Lung (tissue), 12 donors: ENCODE measurements around the gene PTPRN2. TPM values are rescaled to one million over a fixed set of nuclear protein-coding genes. Genes with fewer than 3 reads are reported as not detected.

Experiments
- ATAC-seq: fragments of 200-7000 bp; cut with Tn5 transposase; one replicate; pipeline ENCODE4 v1.9.1; 2020; ENCODE audit warnings: moderate number of reproducible peaks; ENCODE audit not compliant: insufficient read depth, low FRiP score
- DNase-seq, 3 donors: peaks; one replicate each; pipeline ENCODE4 v3.0.0-alpha.2; 2013 to 2017
- H3K27ac ChIP-seq, 2 donors: one replicate each; pipeline ENCODE4 v1.5.1; 2013; ENCODE audit warnings: mild to moderate bottlenecking in 2 of 2, moderate library complexity in 2 of 2, control low read depth in 1 of 2, inconsistent platforms in 1 of 2, low read depth in 1 of 2, low read length in 1 of 2
- H3K27me3 ChIP-seq, 3 donors: one replicate each; pipeline ENCODE4 v1.5.1; 2013; ENCODE audit warnings: low read length in 2 of 3; ENCODE audit not compliant: control insufficient read depth in 3 of 3, insufficient read depth in 3 of 3
- H3K36me3 ChIP-seq, 4 donors: one replicate each; pipeline ENCODE4 v1.5.1; 2013; ENCODE audit warnings: low read length in 4 of 4, mild to moderate bottlenecking in 1 of 4, moderate library complexity in 1 of 4; ENCODE audit not compliant: control insufficient read depth in 4 of 4, insufficient read depth in 4 of 4
- H3K4me1 ChIP-seq, 5 donors: one replicate each; pipeline ENCODE4 v1.5.1; 2013; ENCODE audit warnings: low read length in 5 of 5, mild to moderate bottlenecking in 2 of 5, moderate library complexity in 1 of 5; ENCODE audit not compliant: control insufficient read depth in 5 of 5, insufficient read depth in 5 of 5
- H3K4me3 ChIP-seq: one replicate; pipeline ENCODE4 v1.5.1; 2013; ENCODE audit warnings: mild to moderate bottlenecking, control low read depth, moderate library complexity
- H3K9ac ChIP-seq, 2 donors: one replicate each; pipeline ENCODE4 v1.5.1; 2013; ENCODE audit warnings: low read length in 2 of 2, control low read depth in 1 of 2; ENCODE audit not compliant: insufficient read depth in 1 of 2
- H3K9me3 ChIP-seq, 4 donors: one replicate each; pipeline ENCODE4 v1.5.1; 2013; ENCODE audit warnings: low read length in 3 of 4, mild to moderate bottlenecking in 1 of 4, moderate library complexity in 1 of 4; ENCODE audit not compliant: control insufficient read depth in 4 of 4, insufficient read depth in 3 of 4
- CTCF ChIP-seq: IDR thresholded peaks from 2 replicates; pipeline ENCODE4 v1.5.1; 2012; ENCODE audit warnings: mild to moderate bottlenecking; ENCODE audit errors: control extremely low read depth, extremely low read depth
- WGBS, 2 donors: extraction: QIAGEN DNeasy Blood & Tissue Kit; methylation state at CpG; one replicate each; pipeline ENCODE4 v1.1.7; 2013; 5-methylcytosine and 5-hydroxymethylcytosine counted together
- polyA plus RNA-seq, 2 donors: library from polyadenylated mRNA; stranded (reverse); fragments of 200-250 nt; gene quantifications; one replicate each; pipeline ENCODE4 v1.2.1, GENCODE V29; 2013
- total RNA-seq, 2 donors: library from RNA; depleted of rRNA in 1 of 2; stranded (reverse); fragments of >200 nt in 1 of 2; gene quantifications; one replicate each; pipeline ENCODE4 v1.2.1, GENCODE V29; 2014 to 2021
- donor health status: control.
- donor health status: control.
- donor health status: Bipolar disorder and iron deficiency.
- donor health status: healthy.
- donor health status: DM: yes; HTN: yes; CAD: no.

PTPRN2 gene
- total and polyA plus RNA-seq, 4 donors = 2.1 to 7.4 (median 4.4) TPM

GRCh38 chr7:157929671-157930070, 658.0 kb downstream of the PTPRN2 start:
- DNase-seq (no peak), ATAC-seq (no peak)
- 85 to 94% methylated on average over 16 of the region's 16 CpGs for WGBS, 2 donors
- Histone ChIP-seq H3K27me3 (no peaks in the 10 kb centered on the region), H3K4me1 (no peaks in the 10 kb centered on the region), H3K9me3 (peaks cover 0 to 5% (median 0%) of the 10 kb centered on the region in 4 donors), H3K9ac (no peak overlapping the region), H3K27ac (no peak overlapping the region), H3K36me3 (no peaks in the 10 kb centered on the region), H3K4me3 (no peak overlapping the region)
- TF ChIP-seq CTCF = no peak

- no peaks in the 10 kb centered on the region for H3K4me1 ChIP-seq
- no peaks in the 10 kb centered on the region for H3K36me3 ChIP-seq
- DNase-seq (no peak), ATAC-seq (no peak)
- no peak overlapping the region for H3K27ac ChIP-seq
- H3K27me3 ChIP-seq = no peaks in the 10 kb centered on the region
- no peak overlapping the region for H3K4me3 ChIP-seq
- H3K9me3 ChIP-seq = peaks cover 0 to 5% (median 0%) of the 10 kb centered on the region in 4 donors
- TF ChIP-seq CTCF = no peak
- 77% methylated on average over 14 of the region's 14 CpGs for WGBS, 2 donors
- no peak overlapping the region for H3K9ac ChIP-seq
These were observed 658.7 kb downstream of the PTPRN2 start for GRCh38 chr7:157928808-157929425.

- Histone ChIP-seq H3K4me1 (no peaks in the 10 kb centered on the region), H3K4me3 (no peak overlapping the region), H3K27me3 (no peaks in the 10 kb centered on the region), H3K27ac (no peak overlapping the region), H3K36me3 (no peaks in the 10 kb centered on the region), H3K9ac (no peak overlapping the region), H3K9me3 (peaks cover 0 to 5% (median 0%) of the 10 kb centered on the region in 4 donors)
- 87 to 95% methylated on average over 12 of the region's 12 CpGs for WGBS, 2 donors
- ATAC-seq (no peak), DNase-seq (no peak)
- TF ChIP-seq CTCF = no peak
These were observed 659.3 kb downstream of the PTPRN2 start for GRCh38 chr7:157928171-157928794.
